ENCODE measurements around the gene FBRS. TPM values are rescaled to one million over a fixed set of nuclear protein-coding genes. Genes with fewer than 3 reads are reported as not detected.
A peak's percentile ranks its signal among the peaks of the same experiment; 100 is the strongest.
"Not testable (repeated sequence)": the region's sequence is repeated elsewhere in the genome, so short reads cannot be mapped to it uniquely, and the experiment has no call there.

The FBRS gene
- total RNA-seq, 1 donor from 2014 or later: 60.9 TPM

GRCh38 chr16:30694926-30695693 is 36.9 kb downstream of the FBRS start:
- peaks cover 32% of the 10 kb centered on the region for H3K27me3 Mint-ChIP-seq (ENCODE audit: unreplicated experiment)
- H3K36me3 Mint-ChIP-seq (ENCODE audit: low read depth, unreplicated experiment): peaks cover 16% of the 10 kb centered on the region
- peaks cover 16% of the 10 kb centered on the region for H3K4me1 Mint-ChIP-seq (ENCODE audit: unreplicated experiment)
- TF ChIP-seq CTCF (IDR thresholded peaks at IDR 0.05; ENCODE audit: unreplicated experiment): no peak
- DNase-seq (ENCODE audit: low spot score): no peak
- peak overlapping the region; percentile 13 for H3K27ac Mint-ChIP-seq (ENCODE audit: unreplicated experiment)
- H3K9me3 Mint-ChIP-seq (ENCODE audit: unreplicated experiment): no peaks in the 10 kb centered on the region
- no peak overlapping the region for H3K4me3 Mint-ChIP-seq (ENCODE audit: unreplicated experiment)

- peaks cover 17% of the 10 kb centered on the region for H3K36me3 Mint-ChIP-seq (ENCODE audit: low read depth, unreplicated experiment)
- H3K27ac Mint-ChIP-seq (ENCODE audit: unreplicated experiment); DNase-seq (ENCODE audit: low spot score); H3K9me3 Mint-ChIP-seq (ENCODE audit: unreplicated experiment); H3K4me3 Mint-ChIP-seq (ENCODE audit: unreplicated experiment): not testable (repeated sequence)
- H3K27me3 Mint-ChIP-seq (ENCODE audit: unreplicated experiment): peaks cover 29% of the 10 kb centered on the region
- H3K4me1 Mint-ChIP-seq (ENCODE audit: unreplicated experiment): peaks cover 18% of the 10 kb centered on the region
Measured at GRCh38 chr16:30696646-30697045, 38.4 kb downstream of the FBRS start.

GRCh38 chr16:30697264-30698138 is 39.3 kb downstream of the FBRS start:
- Mint-ChIP-seq H3K36me3 (ENCODE audit: low read depth, unreplicated experiment) (peaks cover 16% of the 10 kb centered on the region), H3K27me3 (ENCODE audit: unreplicated experiment) (peaks cover 23% of the 10 kb centered on the region), H3K9me3 (ENCODE audit: unreplicated experiment) (no peaks in the 10 kb centered on the region), H3K27ac (ENCODE audit: unreplicated experiment) (peak overlapping the region; percentile 99), H3K4me1 (ENCODE audit: unreplicated experiment) (peaks cover 15% of the 10 kb centered on the region), H3K4me3 (ENCODE audit: unreplicated experiment) (peak overlapping the region; percentile 98)
- DNase-seq (ENCODE audit: low spot score): no peak
- TF ChIP-seq CTCF (IDR thresholded peaks at IDR 0.05; ENCODE audit: unreplicated experiment): no peak

- H3K9me3 Mint-ChIP-seq (ENCODE audit: unreplicated experiment): no peaks in the 10 kb centered on the region
- TF ChIP-seq CTCF (IDR thresholded peaks at IDR 0.05; ENCODE audit: unreplicated experiment): no peak
- peaks cover 20% of the 10 kb centered on the region for H3K36me3 Mint-ChIP-seq (ENCODE audit: low read depth, unreplicated experiment)
- peak overlapping the region; percentile 98 for H3K4me3 Mint-ChIP-seq (ENCODE audit: unreplicated experiment)
- H3K27me3 Mint-ChIP-seq (ENCODE audit: unreplicated experiment): peaks cover 22% of the 10 kb centered on the region
- H3K27ac Mint-ChIP-seq (ENCODE audit: unreplicated experiment): peak overlapping the region; percentile 99
- DNase-seq (ENCODE audit: low spot score): peak; percentile 99
- peaks cover 15% of the 10 kb centered on the region for H3K4me1 Mint-ChIP-seq (ENCODE audit: unreplicated experiment)
Measured at GRCh38 chr16:30698139-30698815, 40.0 kb downstream of the FBRS start.

GRCh38 chr16:30698816-30699614 is 40.8 kb downstream of the FBRS start, which contains the start of gene SRCAP:
TSS of gene SRCAP (plus strand) at chr16:30699171. CDS start at chr16:30700825, 1,654 bp downstream.
- H3K27ac Mint-ChIP-seq (ENCODE audit: unreplicated experiment): peak within 1 kb of the TSS; percentile 99
- H3K27me3 Mint-ChIP-seq (ENCODE audit: unreplicated experiment): peaks cover 22% of the 10 kb centered on the region
- TF ChIP-seq CTCF (IDR thresholded peaks at IDR 0.05; ENCODE audit: unreplicated experiment): no peak
- peak; percentile 86 for DNase-seq (ENCODE audit: low spot score)
- H3K4me1 Mint-ChIP-seq (ENCODE audit: unreplicated experiment): peaks cover 15% of the 10 kb centered on the region
- H3K4me3 Mint-ChIP-seq (ENCODE audit: unreplicated experiment): peak within 1 kb of the TSS; percentile 98
- H3K9me3 Mint-ChIP-seq (ENCODE audit: unreplicated experiment): no peaks in the 10 kb centered on the region
- H3K36me3 Mint-ChIP-seq (ENCODE audit: low read depth, unreplicated experiment): peaks cover 23% of the 10 kb centered on the region
